ENCODE results near the gene MRPL47.

DNA sequence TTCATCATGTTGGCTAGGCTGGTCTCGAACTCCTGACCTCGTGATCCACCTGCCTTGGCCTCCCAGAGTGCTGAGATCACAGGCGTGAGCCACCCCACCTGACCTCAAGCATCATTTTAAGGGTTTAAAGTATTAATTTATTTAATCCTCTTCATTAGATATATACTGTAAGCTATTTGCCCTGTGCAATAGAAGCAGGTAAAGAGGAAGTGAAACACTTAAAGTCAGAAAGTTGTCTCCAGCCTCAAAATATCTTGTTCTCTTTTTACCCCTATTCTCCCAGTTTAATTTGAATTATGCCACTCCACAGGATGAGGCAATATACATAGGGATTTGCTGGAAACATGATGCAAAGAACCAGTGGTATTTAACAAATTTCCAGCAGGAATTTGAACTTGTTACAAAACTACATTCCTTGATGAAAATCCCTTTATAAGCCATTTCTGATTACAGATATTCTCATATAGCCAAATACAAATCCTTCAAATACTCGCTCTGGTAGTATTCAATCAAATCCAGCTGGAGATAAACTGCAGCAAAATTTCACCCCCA, 2.2 kb upstream of the MRPL47 start:
- TF ChIP-seq GATA3 (IDR thresholded peaks at IDR 0.05; ENCODE audit: low read depth, low read length) (no peak), GATA2 (IDR thresholded peaks at IDR 0.05; ENCODE audit: low read depth, low read length) (no peak)

Data from SH-SY5Y (cell line).